HG02571 (cell line): ENCODE results near the gene TRIM60.
"Not testable (repeated sequence)": the region's sequence is repeated elsewhere in the genome, so short reads cannot be mapped to it uniquely, and the experiment has no call there.

Experiments
- ATAC-seq: cut with Tn5 transposase; IDR thresholded peaks from one replicate; pipeline ENCODE4 v1.9.1; 2021; ENCODE audit warnings: mild to moderate bottlenecking, moderate library complexity; ENCODE audit not compliant: unreplicated experiment

Gene TRIM60

GRCh38 chr4:165031436-165032211 lies at the start of gene TRIM60:
Gene TRIM60, plus strand, starts transcription at chr4:165031999. Its CDS starts 8,074 bp downstream, at chr4:165040073.
- ATAC-seq, result no peak

GRCh38 chr4:164989471-164989870 lies 42.3 kb upstream of the TRIM60 start:
- ATAC-seq, result no peak

- not testable (repeated sequence) for ATAC-seq
These were observed 41.0 kb upstream of the TRIM60 start for GRCh38 chr4:164990786-164991185.

- not testable (repeated sequence) for ATAC-seq
These were observed 35.7 kb upstream of the TRIM60 start for GRCh38 chr4:164996123-164996522.

GRCh38 chr4:164997324-164997723 lies 34.5 kb upstream of the TRIM60 start:
- no peak for ATAC-seq

- no peak for ATAC-seq
These were observed 33.9 kb upstream of the TRIM60 start for GRCh38 chr4:164997941-164998340.

- not testable (repeated sequence) for ATAC-seq
These were observed 33.2 kb upstream of the TRIM60 start for GRCh38 chr4:164998526-164999080.

- ATAC-seq, result not testable (repeated sequence)
These were observed 29.8 kb upstream of the TRIM60 start for GRCh38 chr4:165001957-165002356.

- ATAC-seq, result no peak
These were observed 26.4 kb upstream of the TRIM60 start for GRCh38 chr4:165005352-165005925.

GRCh38 chr4:165006456-165006855 lies 25.3 kb upstream of the TRIM60 start:
- no peak for ATAC-seq

GRCh38 chr4:165006886-165007285 lies 24.9 kb upstream of the TRIM60 start:
- ATAC-seq, result no peak

- no peak for ATAC-seq
These were observed 22.1 kb upstream of the TRIM60 start for GRCh38 chr4:165009493-165010227.

GRCh38 chr4:165010487-165010886 lies 21.3 kb upstream of the TRIM60 start:
- no peak for ATAC-seq

GRCh38 chr4:165010991-165011390 lies 20.8 kb upstream of the TRIM60 start:
- ATAC-seq, result no peak

GRCh38 chr4:165011403-165011802 lies 20.4 kb upstream of the TRIM60 start:
- ATAC-seq, result no peak

- ATAC-seq, result no peak
These were observed 18.1 kb upstream of the TRIM60 start for GRCh38 chr4:165013691-165014090.

GRCh38 chr4:165016971-165017370 lies 14.8 kb upstream of the TRIM60 start:
- no peak for ATAC-seq

GRCh38 chr4:165019995-165020394 lies 11.8 kb upstream of the TRIM60 start:
- ATAC-seq, result not testable (repeated sequence)

- ATAC-seq, result not testable (repeated sequence)
These were observed 6.0 kb upstream of the TRIM60 start for GRCh38 chr4:165025782-165026181.

GRCh38 chr4:165027762-165028402 lies 3.9 kb upstream of the TRIM60 start:
- no peak for ATAC-seq

- no peak for ATAC-seq
These were observed 16.4 kb downstream of the TRIM60 start for GRCh38 chr4:165048170-165048569.
